ENCODE results near the gene CAPG. TPM values are rescaled to one million over a fixed set of nuclear protein-coding genes. Genes with fewer than 3 reads are reported as not detected.

The CAPG gene
- total RNA-seq, 1 donor from 2014 or later, result 53.7 TPM

DNA sequence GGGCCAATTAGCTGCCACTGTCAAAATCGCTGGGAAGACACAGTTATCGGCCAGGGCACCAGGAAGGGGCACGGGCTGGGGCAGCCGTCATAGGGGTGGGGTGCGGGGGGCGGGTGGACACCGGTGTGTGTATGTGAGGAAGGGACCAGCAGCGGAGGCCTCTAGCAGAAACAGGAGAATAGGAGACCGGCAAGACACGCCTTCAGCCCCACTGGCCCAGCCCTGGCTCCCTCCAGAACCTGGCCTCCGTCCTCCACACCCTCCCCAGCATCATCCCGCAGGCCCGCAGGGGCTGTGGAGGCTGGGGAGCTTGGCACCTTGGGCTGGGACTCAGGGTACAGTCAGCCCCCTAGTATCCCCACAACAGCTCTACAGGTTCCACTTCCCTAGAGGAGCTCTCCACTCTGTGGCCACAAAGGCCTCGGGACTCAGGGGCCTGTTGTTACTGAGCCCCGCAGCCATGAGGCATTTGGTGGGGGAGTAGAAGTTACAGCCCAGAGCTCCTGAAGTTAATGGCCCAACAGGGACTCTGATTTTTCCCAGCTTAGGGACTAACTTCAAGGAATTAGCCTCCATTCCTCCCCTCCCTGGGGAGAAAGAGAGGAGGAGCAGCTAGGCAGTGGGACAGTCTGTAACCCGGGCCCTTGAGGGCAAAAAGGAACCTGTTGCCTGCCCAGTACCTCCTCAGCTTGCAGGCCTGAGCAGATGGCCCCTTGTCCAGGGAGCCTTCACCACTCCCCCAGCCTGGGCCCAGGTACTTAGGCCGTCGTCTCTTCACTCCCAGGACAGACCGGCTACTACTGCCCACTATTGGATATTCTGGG is 28.2 kb upstream of the CAPG start:
- DNase-seq (ENCODE audit: low read depth), result peak; percentile 67

DNA sequence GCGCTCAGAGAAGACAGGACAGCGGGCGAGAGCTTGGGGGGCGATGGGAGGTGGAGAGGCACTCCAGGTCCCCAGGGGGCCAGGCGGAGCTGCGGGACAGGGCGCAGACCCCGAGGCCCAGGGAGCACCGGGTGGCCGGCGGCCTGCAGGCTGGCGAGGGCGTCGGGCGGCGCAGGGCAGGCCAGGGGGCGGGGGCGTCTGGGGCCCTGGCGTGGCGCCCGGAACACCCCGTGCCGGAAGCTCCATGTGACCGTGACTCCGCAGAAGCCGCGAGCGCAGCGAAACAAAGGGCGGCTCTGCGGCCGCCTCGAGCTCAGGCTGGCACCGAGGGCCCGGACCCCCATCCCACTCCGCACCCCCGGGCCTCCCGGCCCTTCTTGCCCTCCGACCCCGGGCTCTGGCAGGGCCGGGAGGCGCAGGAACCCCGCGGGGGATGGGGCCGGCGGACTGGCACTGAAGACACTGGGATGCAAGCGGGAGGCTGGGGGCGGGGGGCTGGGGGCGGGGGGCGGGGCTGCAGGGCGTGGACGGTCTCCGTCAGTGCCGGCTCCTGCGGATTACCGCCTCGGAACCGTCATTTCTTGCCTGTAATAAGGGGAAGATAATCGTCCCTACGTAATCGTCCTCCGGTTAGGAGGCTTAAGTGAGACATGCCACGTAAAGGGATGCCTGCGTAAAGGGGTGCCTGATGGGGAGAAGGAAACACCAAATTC is 27.5 kb upstream of the CAPG start:
- peak; percentile 91 for DNase-seq (ENCODE audit: low read depth)

DNA sequence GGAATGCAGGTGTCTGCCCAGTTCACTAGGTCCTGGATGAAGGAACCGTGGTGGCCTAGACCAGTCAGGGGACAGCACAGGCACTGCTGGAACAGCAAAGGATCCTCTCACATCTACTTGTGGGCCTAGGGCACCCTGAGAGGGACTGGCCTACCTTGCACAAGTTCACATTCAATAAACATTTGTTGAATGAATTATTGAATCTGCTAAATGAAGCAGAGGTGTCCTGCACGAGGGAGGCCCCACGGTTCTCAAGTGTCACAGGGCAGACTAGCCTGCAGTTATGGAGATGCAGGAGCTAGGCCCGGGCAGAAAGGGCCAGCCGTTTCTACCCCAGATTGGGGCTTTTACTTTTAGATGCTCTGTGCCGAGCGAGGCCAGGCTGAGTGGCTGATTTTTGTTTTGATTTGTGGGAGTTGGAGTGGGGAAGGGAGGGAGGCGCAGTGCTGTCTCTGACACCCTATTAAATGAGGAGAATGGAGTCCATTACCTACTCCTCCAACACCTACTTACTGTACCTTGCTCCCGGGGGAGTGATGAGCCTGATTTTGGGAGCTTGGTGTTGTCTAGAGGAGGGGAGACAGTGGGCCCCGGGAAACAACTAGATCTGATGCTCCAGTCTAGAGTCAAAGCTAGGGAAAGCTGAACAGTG is 26.8 kb upstream of the CAPG start:
- peak; percentile 36 for DNase-seq (ENCODE audit: low read depth)

DNA sequence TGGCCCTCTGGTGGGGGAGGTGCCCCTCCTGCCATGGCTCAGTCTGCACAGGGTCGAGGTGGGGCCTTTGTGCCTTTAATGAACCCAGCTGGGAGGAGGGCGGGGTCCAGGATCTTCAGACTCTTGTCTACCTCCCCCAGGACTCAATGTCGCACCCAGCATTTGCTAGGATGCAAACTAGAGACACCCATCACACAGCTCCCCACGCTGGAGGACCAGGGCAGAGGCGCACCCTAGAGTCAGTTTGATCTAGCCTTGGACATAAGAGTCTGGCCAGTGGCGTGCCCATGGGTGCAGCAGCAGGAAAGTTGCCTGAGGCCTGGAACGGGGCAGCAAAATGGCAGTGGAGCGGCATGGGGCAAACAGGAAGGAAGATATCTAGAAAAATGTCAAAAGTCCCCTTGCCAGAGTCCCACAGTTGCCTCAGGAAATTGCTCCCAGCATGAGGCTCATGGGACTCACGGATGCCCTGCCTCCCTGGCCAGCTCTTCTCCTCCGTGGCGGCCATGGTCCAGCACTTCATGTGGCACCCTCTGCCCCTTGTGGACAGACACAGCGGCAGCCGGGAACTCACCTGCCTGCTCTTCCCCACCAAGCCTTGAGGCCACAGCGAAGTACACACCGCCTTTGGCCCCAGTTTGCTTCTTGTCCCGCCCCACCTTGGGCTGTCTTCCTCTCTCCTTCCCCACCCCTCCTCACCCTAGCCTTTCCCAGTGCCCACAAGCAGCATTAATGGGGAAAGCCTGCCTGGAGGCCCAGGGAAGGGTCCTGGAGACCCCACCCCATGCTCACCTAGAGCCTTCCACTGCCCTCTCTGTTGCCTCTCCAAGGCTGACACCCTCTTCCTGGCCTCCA is 26.0 kb upstream of the CAPG start:
- DNase-seq (ENCODE audit: low read depth), result peak; percentile 41

DNA sequence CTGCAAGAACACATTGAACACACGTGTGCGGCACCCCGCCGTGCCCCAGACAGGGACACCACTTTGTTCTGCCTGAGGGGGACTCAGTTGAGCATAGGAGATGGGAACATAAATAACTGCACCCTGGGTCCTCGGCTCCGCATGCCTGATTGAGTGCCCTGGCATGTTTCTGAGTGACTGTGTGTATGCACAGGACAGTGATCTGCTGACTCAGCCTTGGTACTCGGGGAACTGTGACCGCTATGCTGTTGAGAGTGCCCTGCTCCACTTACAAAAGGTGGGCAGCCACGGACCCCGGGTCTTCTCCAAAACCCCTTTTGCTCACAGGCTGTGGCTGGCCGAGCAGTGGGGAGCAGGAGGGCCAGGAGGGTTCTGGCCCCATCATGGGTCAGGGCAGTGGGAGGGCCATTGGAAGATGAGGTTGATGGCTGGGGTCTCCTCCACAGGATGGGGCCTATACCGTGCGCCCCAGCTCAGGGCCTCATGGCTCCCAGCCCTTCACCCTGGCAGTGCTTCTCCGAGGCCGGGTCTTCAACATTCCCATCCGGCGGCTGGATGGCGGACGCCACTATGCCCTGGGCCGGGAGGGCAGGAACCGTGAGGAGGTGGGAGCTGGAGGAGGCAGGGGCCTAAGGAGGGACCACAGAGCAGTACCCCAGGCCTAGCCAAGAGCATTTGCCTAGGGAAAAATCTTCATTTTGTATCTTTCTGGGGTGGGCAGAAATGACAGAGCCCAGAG is 25.2 kb upstream of the CAPG start:
- peak; percentile 69 for DNase-seq (ENCODE audit: low read depth)

DNA sequence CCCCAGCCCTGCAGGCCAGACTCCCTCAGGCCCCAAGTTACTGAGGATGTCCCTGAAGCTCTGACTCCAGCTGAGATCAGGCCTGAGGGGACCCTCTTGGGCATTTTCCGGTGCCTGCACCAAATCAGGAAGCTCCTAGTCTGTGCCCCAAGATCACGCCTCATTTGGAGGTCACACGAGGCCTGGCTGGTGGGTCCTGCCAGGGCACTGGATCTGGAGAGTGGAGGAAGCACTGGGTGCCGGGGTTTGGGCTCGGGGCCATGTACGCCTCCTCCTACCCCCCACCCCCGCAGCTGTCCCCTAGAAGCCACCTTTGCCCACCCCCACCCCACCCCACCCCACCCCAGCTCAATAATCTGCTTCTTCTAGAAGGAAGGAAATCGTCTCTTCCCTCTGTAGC is 24.5 kb upstream of the CAPG start:
- DNase-seq (ENCODE audit: low read depth), result peak; percentile 51

DNA sequence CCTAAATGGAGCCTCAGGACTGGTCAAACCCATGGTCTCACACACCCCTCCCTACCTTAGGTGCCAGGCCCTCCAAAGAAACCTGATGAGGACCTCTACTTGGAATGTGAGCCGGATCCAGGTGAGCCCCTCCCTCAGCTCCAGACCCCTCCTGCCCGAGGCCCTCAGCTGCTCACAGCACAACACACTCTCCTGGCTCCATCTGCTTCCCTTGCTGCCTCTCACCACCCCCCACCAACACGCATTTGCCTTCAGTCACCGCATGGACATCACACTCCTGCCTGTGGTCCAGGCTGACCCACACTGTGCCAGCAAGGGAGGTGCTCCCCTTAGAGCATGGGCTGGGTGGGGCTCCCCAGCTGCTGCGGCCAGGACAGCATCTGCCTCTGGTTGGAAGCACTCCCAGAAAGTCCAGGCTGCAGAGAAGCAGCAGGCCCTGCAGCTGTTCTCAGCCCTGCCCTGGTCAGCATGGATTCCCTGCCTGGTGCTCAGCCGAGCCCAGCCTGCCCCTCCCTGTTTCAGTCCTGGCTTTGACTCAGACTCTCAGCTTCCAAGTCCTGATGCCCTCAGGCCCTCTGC is 23.4 kb upstream of the CAPG start:
- peak; percentile 100 for DNase-seq (ENCODE audit: low read depth)

DNA sequence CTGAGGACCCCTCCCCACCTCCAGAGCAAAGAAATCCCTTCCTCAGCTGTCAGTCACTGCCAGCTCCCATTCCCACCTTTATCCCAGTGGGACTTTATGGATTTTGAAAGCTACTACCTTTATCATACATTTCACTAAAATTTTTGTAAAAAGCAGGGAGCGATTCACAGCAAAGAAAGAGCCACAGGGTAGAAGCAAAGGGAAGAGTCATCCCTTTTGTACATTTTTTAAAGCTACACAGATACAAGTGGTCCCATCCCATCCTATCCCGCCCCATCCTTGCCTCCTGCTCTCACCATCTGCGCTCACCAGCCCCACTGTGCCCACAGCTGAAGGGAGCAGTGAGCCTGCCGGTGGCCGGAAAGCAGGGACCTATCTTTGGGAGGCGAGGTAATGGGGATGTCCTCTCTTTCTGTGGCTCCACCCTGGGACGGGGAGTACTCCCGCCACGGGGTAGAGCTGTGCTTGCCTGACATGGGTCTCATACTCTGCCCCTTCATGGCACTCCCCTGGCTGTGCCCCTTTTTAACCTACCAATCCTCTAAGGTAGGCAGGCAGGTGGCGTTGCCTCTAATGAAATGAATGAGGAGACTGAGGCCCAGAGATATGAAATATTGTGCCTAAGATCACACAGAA is 21.5 kb upstream of the CAPG start:
- peak; percentile 87 for DNase-seq (ENCODE audit: low read depth)

DNA sequence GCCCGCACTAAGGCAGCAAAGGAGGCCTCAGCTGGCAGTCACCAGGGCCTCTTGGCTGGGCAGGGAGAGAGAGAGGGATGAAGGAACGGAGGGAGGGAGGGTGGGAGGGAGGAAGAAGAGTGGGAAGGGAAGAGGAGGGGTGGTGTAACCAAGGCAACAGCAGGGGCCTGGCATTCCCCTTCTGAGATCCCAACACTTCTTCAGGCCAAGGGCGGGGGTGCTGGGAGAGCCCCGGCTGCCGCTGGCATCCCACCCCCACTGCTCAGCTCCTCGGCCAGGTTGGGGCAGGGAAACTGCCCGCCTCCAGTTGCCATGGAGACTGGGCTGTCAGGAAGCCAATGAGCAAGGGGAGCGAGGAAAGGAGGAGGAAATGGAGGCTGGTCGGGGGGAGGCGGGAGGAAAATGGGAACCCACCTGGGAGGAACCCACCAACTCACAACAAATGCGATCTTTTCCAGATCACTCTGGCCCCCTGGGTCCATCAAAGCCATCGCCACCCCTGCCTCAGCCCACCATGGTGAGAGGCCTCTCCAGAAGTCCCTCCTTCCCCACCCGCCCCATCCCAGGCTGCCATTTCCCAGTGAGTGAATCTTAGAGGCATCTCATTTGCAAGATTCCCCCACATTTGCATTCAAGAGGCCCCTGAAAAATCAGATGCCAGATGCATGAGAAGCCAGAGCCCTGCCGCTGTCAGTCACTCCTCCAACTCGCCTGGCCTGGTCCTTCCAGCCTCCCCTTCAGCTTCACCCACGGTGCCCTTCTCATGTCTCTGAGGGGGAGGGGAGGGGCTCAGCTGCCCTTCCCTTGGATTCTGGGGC is 20.8 kb upstream of the CAPG start:
- peak; percentile 93 for DNase-seq (ENCODE audit: low read depth)

DNA sequence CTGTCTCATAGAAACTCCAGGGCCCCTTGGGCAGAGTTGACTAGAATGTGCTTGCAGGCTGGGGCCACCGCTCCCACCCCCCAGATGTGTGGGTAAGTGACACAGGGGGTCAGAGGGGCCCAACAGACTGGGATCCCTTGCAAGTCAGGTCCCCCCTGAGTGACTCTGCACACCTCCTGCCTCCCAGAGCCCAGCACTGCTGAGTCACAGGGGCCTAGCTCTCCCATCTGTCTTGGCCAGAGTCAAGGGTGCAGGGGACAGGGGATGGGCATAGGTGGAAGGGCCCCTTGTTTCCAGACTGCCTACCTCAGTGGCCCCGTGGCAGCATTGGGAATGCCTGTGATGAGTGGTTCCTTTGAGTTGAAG is 19.7 kb upstream of the CAPG start:
- no peak for DNase-seq (ENCODE audit: low read depth)

DNA sequence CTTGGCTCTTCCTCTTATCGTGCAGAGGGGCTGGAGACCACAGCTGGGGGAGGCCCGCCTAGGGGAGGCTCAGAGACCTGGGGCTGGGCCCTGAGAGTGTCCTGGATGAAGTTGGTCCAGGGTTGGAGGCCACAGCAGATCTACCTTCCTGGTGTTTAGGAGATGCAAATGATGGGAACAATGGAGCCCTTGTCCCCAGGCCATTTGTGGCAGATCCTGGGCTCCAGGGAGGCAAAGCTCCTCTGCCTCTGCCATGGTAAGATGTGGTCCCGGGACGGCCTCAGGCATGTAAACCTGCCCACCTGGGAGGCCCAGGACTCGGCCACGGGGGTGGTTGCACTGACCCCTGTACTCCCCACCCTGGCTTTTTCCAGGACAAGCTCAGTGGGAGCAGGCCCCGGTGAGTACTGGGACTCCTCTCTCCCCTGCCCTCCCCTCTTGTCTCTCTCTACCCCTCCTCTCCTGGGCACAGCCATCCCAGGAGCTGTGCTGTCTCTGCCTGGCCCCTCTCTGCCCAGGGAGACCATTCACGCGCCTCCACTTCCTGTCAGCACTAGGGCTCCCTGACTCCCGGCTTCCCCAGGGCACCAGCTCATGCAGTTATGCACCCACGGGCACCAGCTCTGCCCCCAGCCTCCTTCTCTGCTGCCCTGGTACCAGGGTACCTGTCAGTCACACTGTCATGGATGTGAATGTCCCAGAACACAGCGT is 19.2 kb upstream of the CAPG start:
- DNase-seq (ENCODE audit: low read depth), result no peak

DNA sequence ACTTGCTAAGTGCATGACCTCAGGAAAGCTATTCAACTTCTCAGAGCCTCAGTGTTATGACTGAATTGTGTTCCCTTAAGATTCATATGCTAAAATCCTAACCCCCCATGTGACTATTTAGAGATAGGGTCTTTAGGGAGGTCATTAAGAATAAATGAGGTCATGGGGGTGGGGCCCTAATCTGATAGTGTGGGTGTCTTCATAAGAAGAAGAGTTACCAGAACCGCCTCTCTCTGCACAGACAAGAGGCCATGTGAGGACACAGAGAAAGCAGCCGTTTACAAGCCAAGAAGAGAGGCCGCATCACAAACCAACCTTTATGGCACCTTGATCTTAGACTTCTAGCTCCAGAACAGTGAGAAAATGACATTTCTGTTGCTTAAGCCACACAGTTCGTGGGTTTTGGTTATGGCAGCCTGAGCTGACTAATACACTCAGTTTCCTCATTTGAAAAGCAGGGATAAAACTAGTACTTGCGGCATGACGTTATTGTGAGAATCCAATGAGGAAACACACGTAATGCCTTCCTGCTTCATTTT is 18.2 kb upstream of the CAPG start:
- no peak for DNase-seq (ENCODE audit: low read depth)

DNA sequence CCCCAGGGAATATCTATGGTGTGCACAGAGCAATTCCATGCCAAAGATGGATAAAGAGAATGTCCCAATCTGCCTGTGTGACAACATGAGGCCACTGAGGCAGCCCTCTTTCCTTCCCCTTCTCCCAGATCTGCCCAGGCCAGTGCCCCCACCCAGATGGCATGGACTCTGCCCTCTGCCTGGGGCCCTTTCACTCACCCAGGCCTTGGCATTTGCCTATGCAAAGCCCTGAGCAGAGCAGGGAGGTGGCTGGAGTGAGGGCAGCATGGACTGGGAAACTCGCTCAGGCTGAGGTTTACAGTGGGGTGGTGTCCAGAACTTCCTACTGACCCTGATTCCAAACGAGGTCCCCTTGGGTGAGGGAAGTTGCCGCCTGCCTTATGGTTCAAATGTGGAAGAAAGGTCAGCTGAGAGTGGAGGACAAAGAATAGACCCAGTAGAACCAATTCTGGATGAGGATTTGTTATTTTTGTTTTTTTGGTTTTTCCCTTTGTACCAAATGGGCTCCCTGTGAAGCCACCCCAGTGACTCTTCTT is 17.2 kb upstream of the CAPG start:
- no peak for DNase-seq (ENCODE audit: low read depth)

DNA sequence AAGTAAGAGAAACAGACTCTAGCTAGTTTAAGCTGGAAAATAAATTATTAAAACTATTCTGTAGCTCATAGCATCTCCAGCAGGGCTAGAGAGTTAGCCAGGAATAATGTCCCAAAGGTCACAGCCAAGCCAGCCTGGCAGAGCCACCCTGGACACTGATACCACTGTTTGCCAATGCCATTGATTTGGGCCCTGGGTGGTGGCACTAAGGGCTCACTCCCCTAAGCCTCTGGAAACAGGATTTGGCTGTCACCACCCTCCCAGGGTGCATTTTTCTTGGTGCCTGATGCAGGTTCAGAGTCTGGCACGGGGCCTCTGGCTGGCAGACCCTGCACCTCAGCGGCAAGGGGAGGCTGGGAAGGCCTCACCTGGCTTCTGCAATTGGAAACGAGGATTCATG is 15.4 kb upstream of the CAPG start:
- DNase-seq (ENCODE audit: low read depth), result no peak

DNA sequence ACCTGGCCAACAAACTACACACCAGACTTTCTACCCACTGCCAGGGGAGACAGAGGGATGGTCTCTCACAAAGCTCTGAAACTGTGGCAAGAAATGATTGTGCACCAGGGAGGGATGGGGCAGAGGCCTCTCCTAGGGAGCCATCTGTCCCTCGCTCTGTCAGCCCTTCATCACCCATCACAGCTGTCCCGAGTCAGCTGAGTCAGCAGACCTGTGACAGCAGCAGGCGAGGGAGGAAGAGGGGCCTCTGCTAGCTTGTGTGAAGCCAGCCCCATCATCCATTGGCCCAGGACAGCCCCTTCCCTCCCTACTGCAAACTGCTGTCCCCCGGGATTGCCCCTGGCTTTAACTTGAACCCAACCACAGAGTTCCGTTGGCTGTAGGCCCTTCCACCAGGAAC is 13.4 kb upstream of the CAPG start:
- DNase-seq (ENCODE audit: low read depth), result peak; percentile 90

DNA sequence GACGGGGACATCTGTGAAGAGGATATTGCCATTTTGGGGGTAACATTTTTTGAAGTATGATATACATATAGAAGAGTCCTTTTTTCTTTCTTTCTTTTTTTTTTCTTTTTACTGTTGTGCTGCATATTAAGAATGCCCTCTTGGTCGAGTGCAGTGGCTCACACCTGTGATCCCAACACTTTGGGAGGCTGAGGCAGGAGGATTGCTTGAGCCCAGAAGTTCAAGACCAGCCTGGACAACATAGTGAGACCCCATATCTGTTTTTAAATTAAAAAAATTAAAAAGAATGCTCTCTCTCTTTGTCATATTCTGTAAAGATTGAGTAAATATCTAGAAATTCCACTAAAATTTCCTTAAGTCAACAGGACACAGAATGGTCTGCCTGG is 11.9 kb upstream of the CAPG start:
- no peak for DNase-seq (ENCODE audit: low read depth)

DNA sequence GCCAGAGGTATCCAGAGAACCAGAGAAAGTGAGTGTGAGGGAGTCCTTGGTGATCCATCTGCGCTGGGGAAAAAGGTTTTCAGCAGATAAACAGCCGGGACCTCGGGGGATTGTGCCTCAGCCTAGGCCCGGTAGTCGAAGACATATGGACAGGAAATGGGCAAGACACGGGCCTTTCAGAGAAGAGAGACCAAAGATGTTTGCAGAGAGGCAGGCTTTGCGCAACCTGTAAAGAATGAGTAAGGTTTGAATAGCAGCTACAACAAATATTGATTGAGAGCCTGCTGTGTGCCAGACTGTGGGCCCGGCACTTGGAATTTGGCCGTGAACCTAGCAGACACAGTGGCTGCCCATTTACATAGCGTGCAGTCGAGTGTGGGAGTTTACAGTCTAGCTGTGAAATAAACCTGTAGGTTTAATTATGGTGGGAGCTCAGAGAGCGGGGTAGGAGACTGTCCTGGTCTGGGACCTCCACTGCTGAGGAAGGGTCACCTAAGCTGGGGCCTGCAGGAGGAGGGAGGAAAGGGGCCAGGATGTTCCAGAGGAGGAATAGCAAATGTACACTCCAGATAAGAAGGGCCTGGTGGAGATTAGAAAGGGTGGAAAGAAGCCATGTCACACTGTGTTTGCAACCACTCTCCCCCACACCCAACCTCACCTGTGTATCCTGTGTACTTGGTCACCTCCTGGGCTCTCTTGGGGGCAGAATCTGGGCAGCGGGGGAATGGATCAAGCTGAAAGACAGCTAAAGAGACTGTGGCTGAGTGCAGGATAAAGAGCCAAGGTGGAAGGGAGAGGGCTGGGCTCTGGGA is 11.3 kb upstream of the CAPG start:
- no peak for DNase-seq (ENCODE audit: low read depth)

All from myocyte (in vitro differentiated cells).